Stimulated activated CD4-positive, alpha-beta T cell treated with anti-CD3 and anti-CD28 coated beads, Interleukin-1b, Interleukin-23, amount 100 ng/mL, for 24 hours (primary cell): ENCODE results near the gene TRIO.

Source experiments
- DNase-seq, 4 experiments: peaks; one replicate each; pipeline ENCODE4 v3.0.0-alpha.2; 2020; ENCODE audit warnings: low read depth in 4 of 4, low spot score in 1 of 4

The TRIO gene

GRCh38 chr5:14166437-14166836 lies 23.3 kb downstream of the TRIO start:
- no peak for DNase-seq

- DNase-seq: no peak
Observed at GRCh38 chr5:14167211-14167845, 24.2 kb downstream of the TRIO start.

DNA sequence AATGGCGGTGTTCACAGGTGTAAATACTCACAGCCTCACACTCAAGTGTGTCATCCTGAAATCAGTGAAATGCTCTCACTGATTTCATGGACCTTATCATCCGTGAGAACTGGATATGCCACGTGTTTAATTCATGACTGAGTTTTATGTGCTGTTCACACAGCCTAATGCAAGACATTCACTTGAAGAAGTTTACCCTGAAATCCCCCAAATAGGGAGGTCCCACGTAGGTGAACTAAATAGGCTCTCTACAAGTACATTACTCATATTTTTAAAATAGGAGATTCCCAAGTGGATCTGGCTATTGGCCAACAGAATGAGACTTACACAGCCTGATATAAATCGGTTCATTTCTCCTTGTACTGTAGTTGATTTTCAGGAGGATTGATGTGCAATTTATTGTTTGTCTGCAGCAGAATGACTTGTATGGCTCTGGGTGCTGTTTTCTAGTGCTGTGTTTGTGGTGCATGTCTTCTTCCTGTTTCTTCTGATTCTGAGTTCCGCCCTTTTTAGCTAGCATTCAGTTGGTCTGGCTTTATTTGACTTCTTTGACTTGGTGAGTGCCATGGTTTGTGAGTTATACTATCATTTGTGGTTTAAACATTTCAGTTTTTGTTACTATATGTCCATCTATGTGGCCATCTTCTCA lies 25.1 kb downstream of the TRIO start:
- DNase-seq: no peak

GRCh38 chr5:14168793-14169262 lies 25.7 kb downstream of the TRIO start:
- DNase-seq: no peak

DNA sequence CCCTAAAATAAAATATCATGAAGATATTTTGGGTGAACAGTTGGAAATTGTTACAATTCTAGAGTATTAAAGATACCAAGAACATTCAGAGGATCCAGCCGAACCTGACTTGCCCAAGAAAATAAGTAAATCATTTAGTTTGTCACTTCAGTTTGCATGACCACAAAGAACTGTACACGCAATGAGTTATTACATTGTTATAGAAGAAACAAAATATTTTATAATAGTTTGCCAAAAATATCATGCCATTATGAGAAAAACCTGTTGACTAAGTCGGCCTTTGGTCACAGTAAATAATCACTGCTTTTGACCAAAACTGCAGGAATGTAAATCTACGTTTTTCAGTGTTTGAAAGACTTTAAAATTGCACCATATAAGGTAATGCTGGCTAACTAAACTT lies 27.9 kb downstream of the TRIO start:
- DNase-seq: no peak

DNA sequence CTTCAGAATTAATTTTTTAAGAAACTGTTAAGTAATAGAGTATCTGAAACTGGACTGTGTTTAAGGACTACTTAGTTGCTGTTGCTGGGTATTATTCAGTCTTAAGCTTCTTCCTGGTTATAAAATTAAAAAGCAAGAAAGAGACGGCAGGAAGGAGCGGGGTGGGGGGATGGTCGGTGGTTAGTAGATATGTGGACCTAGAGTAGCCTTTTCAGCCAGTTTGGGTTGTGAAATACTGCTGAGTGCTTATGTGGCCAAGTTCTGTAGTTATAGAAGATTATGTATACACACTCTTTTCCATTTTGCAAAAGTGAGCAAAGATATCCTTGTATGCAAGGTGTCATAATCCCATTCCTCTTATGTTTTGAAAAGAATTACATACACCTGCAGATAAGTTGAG lies 28.5 kb downstream of the TRIO start:
- no peak for DNase-seq

GRCh38 chr5:14172149-14172795 lies 29.1 kb downstream of the TRIO start:
- DNase-seq: no peak

GRCh38 chr5:14173377-14174229 lies 30.5 kb downstream of the TRIO start:
- DNase-seq: no peak

- no peak for DNase-seq
Observed at GRCh38 chr5:14174230-14174636, 31.1 kb downstream of the TRIO start.

DNA sequence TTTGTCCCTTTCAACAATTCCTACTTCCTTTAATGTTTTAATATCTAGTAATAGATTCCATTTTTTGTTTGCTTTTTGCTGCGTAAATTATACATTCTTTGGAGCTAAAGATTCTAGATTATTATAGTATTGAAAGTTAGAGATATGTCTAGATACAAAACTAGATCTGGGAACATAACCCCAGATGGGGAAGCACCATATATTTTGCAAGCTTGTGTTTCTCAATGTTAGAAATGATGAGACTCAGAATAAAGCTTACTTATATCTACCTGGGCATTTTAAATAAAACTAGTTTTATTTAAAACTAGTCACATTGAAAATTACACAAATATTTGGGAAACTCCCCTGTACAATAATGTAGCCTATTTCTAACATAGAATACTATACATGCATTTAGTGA lies 32.2 kb downstream of the TRIO start:
- no peak for DNase-seq

DNA sequence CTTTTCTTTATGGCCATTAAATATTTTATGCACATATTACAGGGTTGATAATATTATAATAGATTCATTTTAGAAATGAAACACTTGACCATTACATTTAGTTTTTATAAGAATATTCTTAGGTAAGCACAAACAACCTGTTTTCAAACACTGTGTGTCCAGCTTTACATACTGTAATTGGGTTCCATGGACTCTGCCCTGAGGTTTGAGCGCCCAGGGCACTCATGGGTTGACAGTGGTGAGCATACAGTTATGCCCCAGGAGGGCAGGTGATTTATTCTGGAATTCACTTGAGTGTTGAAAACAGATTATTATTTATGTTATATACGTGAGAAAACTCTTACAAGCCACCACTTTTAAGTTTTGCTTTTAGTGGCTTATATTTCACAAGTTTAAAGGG lies 33.7 kb downstream of the TRIO start:
- no peak for DNase-seq

- no peak for DNase-seq
Observed at GRCh38 chr5:14177634-14178033, 34.5 kb downstream of the TRIO start.

DNA sequence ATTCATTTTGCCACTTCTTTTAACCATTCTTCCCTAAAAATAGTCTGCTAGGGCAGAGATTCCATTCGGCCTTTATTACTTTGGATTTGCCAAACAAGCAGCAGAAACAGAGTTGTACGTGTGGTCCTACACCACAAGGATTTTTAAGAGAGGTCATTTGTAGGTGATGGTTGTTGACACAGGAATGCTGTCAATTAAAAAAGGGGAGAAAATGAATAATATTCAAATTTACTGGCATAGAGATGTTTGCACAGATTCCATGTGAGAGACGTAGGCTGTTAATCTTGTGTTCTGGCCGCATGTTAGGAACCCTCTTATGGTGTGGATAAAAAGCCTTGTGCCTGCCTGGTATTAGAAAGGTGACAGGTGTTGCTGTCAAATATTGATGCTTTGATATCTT lies 34.9 kb downstream of the TRIO start:
- DNase-seq: no peak

GRCh38 chr5:14178671-14179211 lies 35.6 kb downstream of the TRIO start:
- no peak for DNase-seq

DNA sequence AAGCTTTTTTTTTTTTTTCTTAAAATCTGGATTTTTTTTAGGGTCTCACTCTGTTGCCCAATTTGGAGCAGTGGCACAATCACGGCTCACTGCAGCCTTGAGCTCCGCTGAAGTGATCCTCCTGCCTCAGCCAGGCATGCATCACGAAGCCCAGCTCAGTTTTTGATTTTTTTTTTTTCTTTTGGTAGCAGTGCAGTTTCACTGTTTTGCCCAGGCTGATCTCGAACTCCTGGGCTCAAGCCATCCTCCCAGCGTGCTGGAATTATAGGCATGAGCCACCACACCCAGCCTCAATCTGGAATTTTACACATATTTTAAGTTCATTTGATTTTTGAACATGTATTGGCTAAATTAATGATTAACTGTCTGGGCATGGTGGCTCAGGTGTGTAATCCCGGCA lies 36.3 kb downstream of the TRIO start:
- DNase-seq: no peak

DNA sequence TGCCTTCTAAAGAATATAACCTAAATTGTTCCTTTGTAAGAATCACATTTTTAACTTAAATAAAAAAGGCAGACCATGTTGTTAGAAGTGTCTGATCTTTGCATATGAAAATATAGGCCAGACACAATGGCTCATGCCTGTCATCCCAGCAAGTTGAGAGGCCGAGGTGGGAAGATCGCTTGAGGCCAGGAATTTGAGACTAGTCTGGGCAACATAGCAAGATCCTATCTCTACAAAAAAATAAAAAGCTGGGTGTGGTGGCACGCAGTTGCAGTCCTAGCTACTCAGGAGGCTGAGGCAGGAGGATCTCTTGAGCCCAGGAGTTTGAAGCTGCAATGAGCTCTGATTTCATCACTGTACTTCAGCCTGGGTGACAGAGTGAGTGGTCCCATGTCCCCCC lies 37.3 kb downstream of the TRIO start:
- no peak for DNase-seq

DNA sequence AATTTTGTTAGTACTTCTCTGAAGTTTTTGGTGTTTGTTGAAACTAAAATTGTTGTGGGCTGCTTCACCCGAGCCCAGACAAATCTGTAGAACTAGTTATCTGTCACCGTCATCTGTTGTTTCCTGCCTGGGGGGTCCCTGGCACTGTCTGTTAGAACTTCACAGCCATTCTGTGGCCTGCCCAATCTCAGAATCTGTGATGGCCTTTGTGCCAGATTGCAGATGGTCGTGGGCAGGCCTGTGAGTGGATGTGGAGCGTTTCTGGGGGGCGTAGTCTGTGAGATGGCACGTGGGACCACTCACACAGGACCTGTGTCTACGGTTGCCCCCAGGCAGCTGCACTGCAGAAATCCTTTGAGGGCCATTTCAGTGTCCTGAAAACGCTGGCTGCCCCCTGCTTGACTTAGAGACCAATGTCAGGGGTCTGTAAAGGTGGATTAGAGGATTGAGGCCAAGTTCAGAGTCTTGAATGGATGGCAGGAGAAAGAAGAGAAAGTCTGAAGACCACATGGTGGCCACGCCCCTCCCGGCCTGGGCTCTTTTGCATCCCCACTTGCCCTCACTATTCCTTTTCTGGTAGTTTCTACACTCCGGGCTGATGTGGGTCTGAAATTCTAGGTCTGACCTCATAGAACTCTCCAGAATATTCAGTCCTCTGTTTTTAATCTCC lies 38.3 kb downstream of the TRIO start:
- DNase-seq: no peak

- DNase-seq: no peak
Observed at GRCh38 chr5:14182761-14183160, 39.6 kb downstream of the TRIO start.

DNA sequence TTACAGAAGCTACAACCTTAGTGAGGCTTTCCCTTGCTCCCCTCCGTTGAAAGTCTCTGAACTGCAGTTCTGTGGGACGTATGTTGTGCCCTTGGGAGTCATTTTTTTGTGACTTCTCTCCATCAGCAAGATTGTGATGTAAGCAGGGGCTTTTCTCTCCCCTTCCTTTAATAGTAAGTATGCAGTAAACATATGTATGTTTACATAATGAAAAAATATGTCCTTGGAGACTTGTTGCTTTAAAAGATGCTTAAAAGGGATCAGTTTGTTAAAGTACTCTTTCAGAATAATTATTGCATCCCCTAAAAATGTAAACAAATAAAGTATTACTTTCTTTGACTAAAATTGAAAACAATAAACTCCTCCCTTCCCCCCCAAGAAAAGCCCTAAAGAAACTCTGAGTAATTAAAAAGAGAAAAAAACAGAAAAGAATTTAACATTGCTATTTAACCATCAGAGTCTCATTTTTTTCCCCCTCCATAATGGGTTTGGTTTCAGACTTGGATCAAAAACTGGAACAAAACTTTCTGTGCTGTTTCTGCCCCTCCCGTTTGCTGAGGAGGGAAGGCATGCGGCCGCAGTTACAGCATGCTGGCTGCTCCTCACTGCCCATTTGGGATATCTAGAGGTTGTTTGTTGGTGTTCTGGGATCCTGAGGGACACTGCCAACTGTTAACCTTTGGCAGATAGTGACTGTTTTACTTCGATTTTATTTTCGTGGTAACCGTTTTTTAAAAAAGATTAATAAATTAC lies 40.2 kb downstream of the TRIO start:
- DNase-seq: no peak

DNA sequence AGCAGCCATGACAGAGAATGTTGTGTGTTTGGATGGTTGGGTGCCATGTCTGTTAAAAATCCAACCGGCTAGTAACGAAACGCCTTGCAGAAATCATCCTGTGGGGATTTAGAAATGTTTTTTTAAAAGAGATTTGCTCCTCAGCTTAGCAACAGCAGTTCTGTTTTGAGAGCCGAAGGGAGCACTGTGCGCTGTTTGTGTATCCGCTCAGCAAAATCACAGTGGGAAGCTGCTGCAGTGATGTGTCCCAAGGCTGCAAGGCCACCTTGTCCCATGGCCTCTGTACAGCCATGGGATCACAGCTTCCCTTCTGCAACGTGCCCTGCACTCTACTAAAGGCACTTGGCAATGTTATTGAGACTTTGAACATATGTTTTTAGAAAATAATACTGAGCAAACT lies 40.9 kb downstream of the TRIO start:
- no peak for DNase-seq
